Stomach (tissue), 4 donors: ENCODE measurements around the gene NEU4.

Experiments
- POLR2A ChIP-seq, 4 donors: fragments of 450-650 bp; IDR thresholded peaks; one replicate each; pipeline ENCODE4 v1.6.1; 2016; ENCODE audit warnings: antibody characterized with exemption in 4 of 4, control low read depth in 2 of 4, mild to moderate bottlenecking in 1 of 4, moderate library complexity in 1 of 4
- POLR2AphosphoS5 ChIP-seq, 3 donors: sonication (generic); formaldehyde crosslinking; IDR thresholded peaks; one replicate each; pipeline ENCODE4 v1.6.1; 2016; ENCODE audit warnings: antibody characterized with exemption in 3 of 3
- TF ChIP-seq, protein P1 (sequence below), 7 experiments: fragments of 450-650 bp in 4 of 7; fragments of 200-600 bp in 3 of 7; sonication (generic) in 3 of 7; IDR thresholded peaks; one replicate each; pipeline ENCODE4 v1.5.1; 2016 to 2019; ENCODE audit warnings: antibody characterized with exemption in 7 of 7, control low read depth in 2 of 7, mild to moderate bottlenecking in 1 of 7

DNA sequence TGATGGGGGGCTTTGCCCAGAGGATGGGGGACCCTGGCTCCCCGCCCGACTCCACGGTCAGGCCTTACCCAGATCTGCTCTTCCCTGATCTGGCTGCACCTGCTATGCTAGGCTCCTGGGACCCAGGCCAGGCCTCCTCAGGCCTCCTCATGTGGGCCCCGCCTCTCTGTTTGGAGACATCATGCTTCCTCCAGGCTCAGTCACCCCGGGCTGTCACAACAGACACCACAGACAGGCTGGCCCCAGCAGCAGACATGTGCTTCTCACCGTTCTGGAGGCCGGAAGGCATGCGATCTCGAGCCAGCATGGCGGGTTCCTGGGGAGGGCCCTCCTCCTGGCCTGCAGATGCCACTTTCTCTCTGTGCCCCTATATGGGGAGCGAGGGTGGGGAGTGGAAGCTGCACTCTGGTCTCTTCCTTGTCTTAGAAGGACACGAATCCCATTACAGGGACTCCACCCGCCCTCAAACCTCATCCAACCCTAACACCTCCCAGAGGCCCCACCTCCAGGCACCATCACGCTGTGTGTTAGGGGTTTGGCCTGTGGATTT, 10.8 kb upstream of the NEU4 start:
- TF ChIP-seq, protein P1, sequence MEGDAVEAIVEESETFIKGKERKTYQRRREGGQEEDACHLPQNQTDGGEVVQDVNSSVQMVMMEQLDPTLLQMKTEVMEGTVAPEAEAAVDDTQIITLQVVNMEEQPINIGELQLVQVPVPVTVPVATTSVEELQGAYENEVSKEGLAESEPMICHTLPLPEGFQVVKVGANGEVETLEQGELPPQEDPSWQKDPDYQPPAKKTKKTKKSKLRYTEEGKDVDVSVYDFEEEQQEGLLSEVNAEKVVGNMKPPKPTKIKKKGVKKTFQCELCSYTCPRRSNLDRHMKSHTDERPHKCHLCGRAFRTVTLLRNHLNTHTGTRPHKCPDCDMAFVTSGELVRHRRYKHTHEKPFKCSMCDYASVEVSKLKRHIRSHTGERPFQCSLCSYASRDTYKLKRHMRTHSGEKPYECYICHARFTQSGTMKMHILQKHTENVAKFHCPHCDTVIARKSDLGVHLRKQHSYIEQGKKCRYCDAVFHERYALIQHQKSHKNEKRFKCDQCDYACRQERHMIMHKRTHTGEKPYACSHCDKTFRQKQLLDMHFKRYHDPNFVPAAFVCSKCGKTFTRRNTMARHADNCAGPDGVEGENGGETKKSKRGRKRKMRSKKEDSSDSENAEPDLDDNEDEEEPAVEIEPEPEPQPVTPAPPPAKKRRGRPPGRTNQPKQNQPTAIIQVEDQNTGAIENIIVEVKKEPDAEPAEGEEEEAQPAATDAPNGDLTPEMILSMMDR (IDR thresholded peaks at IDR 0.05) = no peak
- TF ChIP-seq POLR2A (IDR thresholded peaks at IDR 0.05) (no peak), POLR2AphosphoS5 (IDR thresholded peaks at IDR 0.05) (no peak)
